Fibroblast of lung (primary cell): Measurements from ENCODE around the gene SCP2. TPM values are rescaled to one million over a fixed set of nuclear protein-coding genes. Genes with fewer than 3 reads are reported as not detected.
A peak's percentile ranks its signal among the peaks of the same experiment; 100 is the strongest.

Experiments used
- DNase-seq, 2 donors: peaks; one replicate each; pipeline versions ENCODE4 v3.0.0 to v3.0.0-alpha.2; 2010; ENCODE audit warnings: low read depth in 2 of 2
- H2AFZ ChIP-seq: 2 replicates; pipeline ENCODE4 v1.5.1; 2012; ENCODE audit warnings: low read length, control low read depth, inconsistent platforms
- H3K27ac ChIP-seq: 2 replicates; pipeline ENCODE4 v1.5.1; 2011; ENCODE audit warnings: low read length, control low read depth; ENCODE audit not compliant: insufficient read depth
- H3K27me3 ChIP-seq: 2 replicates; pipeline ENCODE4 v1.5.1; 2011; ENCODE audit warnings: mild to moderate bottlenecking, low read length; ENCODE audit not compliant: control insufficient read depth, insufficient read depth
- H3K36me3 ChIP-seq: 2 replicates; pipeline ENCODE4 v1.5.1; 2011; ENCODE audit warnings: low read length; ENCODE audit not compliant: control insufficient read depth, insufficient read depth
- H3K4me1 ChIP-seq: 2 replicates; pipeline ENCODE4 v1.5.1; 2011; ENCODE audit warnings: low read length; ENCODE audit not compliant: control insufficient read depth, insufficient read depth; ENCODE audit errors: extremely low read depth
- H3K4me2 ChIP-seq: 2 replicates; pipeline ENCODE4 v1.5.1; 2011; ENCODE audit warnings: low read length, control low read depth; ENCODE audit not compliant: insufficient read depth; ENCODE audit errors: extremely low read depth
- H3K4me3 ChIP-seq, 4 experiments: fragments of 200-600 bp in 1 of 4; sonication (generic) in 1 of 4; replicated peaks in 1 of 4; 2 replicates each; pipeline ENCODE4 v1.5.1; 2011 to 2016; ENCODE audit warnings: low read length in 4 of 4, low read depth in 3 of 4, mild to moderate bottlenecking in 3 of 4, control low read depth in 2 of 4, inconsistent platforms in 1 of 4, mixed read lengths in 1 of 4; ENCODE audit not compliant: insufficient read depth in 1 of 4; ENCODE audit errors: control extremely low read depth in 1 of 4
- H3K79me2 ChIP-seq: 2 replicates; pipeline ENCODE4 v1.5.1; 2012; ENCODE audit warnings: mild to moderate bottlenecking, low read length, inconsistent platforms; ENCODE audit not compliant: control insufficient read depth, insufficient read depth
- H3K9ac ChIP-seq: 2 replicates; pipeline ENCODE4 v1.5.1; 2011; ENCODE audit warnings: mild to moderate bottlenecking, low read length, control low read depth; ENCODE audit not compliant: insufficient read depth
- H3K9me3 ChIP-seq: 2 replicates; pipeline ENCODE4 v1.5.1; 2012; ENCODE audit warnings: low read depth, low read length; ENCODE audit not compliant: control insufficient read depth, insufficient read depth
- H4K20me1 ChIP-seq: 2 replicates; pipeline ENCODE4 v1.5.1; 2011; ENCODE audit warnings: low read length; ENCODE audit not compliant: control insufficient read depth, insufficient read depth; ENCODE audit errors: extremely low read depth
- EZH2 ChIP-seq: IDR thresholded peaks from 2 replicates; pipeline ENCODE4 v1.5.1; 2012; ENCODE audit warnings: low read length, control low read depth, mild to moderate bottlenecking; ENCODE audit errors: missing control alignments
- polyA plus RNA-seq, 2 donors: library from polyadenylated mRNA; depleted of rRNA in 1 of 2; stranded (reverse) in 1 of 2; unstranded in 1 of 2; fragments of >200 nt; gene quantifications; 2 replicates each; pipeline ENCODE4 v1.2.1, GENCODE V29; 2011 to 2012; ENCODE audit warnings: missing spikeins in 1 of 2
- total RNA-seq: library from RNA; depleted of rRNA; stranded (reverse); fragments of >200 nt; gene quantifications from 2 replicates; pipeline ENCODE4 v1.2.1, GENCODE V29; 2014
- TF ChIP-seq, protein P1 (sequence below), 2 donors: IDR thresholded peaks in 1 of 2; conservative IDR thresholded peaks in 1 of 2; 1 replicate in 1 of 2; 2 replicates in 1 of 2; pipeline ENCODE4 v1.5.1; 2011 to 2012; ENCODE audit warnings: low read length in 2 of 2, control low read depth in 1 of 2, inconsistent platforms in 1 of 2, low read depth in 1 of 2, mild to moderate bottlenecking in 1 of 2

Gene SCP2
- total and polyA plus RNA-seq, 2 donors (not counting 1 experiment from before 2014, with no cell fraction given) = 222 to 305 TPM

DNA sequence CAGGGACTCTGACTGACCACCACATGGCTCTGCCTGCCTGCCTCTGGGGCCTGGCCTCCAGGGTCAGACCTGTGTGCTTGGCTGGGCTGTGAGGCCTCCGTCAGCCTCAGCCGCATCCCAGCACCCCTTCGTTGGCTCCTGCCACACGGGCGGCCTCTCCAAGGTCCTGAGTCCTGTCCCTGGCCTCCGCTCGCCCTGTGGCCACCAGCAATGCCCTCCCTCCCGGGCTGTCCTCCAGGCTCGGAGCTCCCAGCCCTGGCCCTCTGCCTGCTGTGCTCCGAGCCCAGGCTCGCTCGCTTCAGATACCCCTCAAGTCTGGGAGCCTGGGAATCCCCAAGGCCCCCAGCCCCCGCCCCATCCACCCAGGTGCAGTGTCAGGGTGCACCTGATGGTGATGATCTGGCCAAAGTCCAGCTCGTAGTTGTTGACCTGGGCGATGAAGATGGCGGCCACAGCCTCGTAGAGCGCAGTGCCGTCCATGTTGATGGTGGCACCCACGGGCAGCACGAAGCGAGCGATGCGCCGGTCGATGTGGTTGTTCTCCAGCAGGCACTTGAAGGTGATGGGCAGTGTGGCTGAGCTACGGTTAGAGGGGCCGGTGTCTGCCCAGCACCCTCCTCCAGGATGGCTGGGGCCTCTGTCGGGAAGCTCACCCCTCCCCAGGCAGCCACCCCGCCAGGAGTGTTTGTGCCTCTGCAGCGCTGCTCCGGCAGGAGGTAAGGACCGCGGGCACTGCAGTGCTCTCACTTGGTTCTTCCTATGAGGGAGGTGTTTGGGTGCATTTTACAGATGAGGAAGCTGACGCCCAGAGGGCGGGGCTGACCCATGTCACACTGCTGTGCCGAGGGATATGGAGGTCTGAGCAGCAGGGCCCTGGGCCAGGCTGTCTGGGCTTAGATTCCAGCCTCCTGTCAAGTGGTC is 163.4 kb downstream of the SCP2 start:
- DNase-seq = no peak
- no peaks in the 10 kb centered on the region for H3K9me3 ChIP-seq
- H3K9ac ChIP-seq = no peak overlapping the region
- no peak overlapping the region for H3K4me2 ChIP-seq
- H3K27ac ChIP-seq = no peak overlapping the region
- TF ChIP-seq, protein P1, sequence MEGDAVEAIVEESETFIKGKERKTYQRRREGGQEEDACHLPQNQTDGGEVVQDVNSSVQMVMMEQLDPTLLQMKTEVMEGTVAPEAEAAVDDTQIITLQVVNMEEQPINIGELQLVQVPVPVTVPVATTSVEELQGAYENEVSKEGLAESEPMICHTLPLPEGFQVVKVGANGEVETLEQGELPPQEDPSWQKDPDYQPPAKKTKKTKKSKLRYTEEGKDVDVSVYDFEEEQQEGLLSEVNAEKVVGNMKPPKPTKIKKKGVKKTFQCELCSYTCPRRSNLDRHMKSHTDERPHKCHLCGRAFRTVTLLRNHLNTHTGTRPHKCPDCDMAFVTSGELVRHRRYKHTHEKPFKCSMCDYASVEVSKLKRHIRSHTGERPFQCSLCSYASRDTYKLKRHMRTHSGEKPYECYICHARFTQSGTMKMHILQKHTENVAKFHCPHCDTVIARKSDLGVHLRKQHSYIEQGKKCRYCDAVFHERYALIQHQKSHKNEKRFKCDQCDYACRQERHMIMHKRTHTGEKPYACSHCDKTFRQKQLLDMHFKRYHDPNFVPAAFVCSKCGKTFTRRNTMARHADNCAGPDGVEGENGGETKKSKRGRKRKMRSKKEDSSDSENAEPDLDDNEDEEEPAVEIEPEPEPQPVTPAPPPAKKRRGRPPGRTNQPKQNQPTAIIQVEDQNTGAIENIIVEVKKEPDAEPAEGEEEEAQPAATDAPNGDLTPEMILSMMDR (conservative IDR thresholded peaks at IDR 0.05 in 1 of 2, IDR thresholded peaks at IDR 0.05 in 1 of 2; ENCODE audit: low read depth in 1 of 2, low read length in 2 of 2) = no peak
- no peaks in the 10 kb centered on the region for H4K20me1 ChIP-seq
- H3K36me3 ChIP-seq = peaks cover 2% of the 10 kb centered on the region
- H3K4me1 ChIP-seq = peaks cover 10% of the 10 kb centered on the region
- no peaks in the 10 kb centered on the region for H3K79me2 ChIP-seq
- no peaks in the 10 kb centered on the region for H3K27me3 ChIP-seq
- no peak overlapping the region for H3K4me3 ChIP-seq
- H2AFZ ChIP-seq = no peak overlapping the region

DNA sequence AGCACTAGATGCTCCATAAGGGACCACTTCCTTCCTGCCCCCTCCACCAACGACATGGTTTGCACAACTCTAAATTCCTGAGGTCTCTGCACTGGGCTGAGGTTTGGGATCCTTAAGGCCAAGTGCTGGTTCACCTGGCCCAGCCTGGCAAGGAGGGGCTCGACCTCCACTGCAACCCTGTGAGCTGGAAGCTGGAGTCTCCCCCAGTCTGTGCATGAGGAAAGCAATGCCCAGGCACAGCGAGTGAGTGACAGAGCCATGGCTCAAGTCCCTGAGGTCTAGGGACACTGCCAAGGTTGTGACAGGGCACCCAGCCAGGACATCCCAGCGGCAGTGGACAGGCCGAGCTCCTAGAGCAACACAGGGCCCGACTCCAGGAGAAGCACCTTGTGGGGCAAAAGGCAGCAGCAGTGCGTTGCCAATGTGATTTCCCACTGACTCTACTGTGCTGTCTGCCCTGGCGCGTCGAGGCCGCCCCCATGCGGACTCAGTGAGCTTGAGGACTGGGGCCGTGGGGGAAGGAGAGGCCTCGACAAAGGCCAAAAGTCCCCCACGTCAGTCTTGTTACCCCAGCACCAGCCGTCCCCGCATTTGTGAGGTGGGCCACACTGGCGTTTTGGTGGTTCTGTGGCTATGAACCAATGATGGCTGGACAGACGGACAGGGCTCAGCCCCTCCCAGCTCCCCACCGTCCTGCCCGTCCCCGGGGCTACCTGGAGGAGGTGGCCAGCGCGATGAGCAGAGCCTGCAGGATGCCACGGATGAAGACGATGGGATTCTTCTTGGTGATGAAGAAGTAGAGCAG is 165.0 kb downstream of the SCP2 start:
- Histone ChIP-seq H3K4me1 (peaks cover 6% of the 10 kb centered on the region), H3K27me3 (no peaks in the 10 kb centered on the region), H3K36me3 (no peaks in the 10 kb centered on the region), H3K27ac (no peak overlapping the region), H2AFZ (no peak overlapping the region), H3K4me2 (no peak overlapping the region), H4K20me1 (no peaks in the 10 kb centered on the region), H3K9me3 (peaks cover 4% of the 10 kb centered on the region), H3K9ac (no peak overlapping the region), H3K79me2 (no peaks in the 10 kb centered on the region), H3K4me3 (no peak overlapping the region)
- TF ChIP-seq, protein P1 (conservative IDR thresholded peaks at IDR 0.05 in 1 of 2, IDR thresholded peaks at IDR 0.05 in 1 of 2; ENCODE audit: low read depth in 1 of 2, low read length in 2 of 2) = no peak
- no peak for TF ChIP-seq EZH2
- peak in 1 of 2 donors; percentile 55 for DNase-seq
